Astrocyte (in vitro differentiated cells and primary cell): ENCODE data around the gene FAM13C.

Experiments
- CTCF ChIP-seq: IDR thresholded peaks from 2 replicates; pipeline ENCODE4 v1.5.1; 2011; ENCODE audit warnings: low read depth, mild to moderate bottlenecking, inconsistent platforms, low read length, moderate library complexity; ENCODE audit not compliant: insufficient read depth
- EZH2 ChIP-seq: IDR thresholded peaks from 2 replicates; pipeline ENCODE4 v1.6.1; 2012; ENCODE audit warnings: mild to moderate bottlenecking, low read length, inconsistent platforms; ENCODE audit not compliant: insufficient read depth

- TF ChIP-seq CTCF (no peak), EZH2 (no peak)
Observed at GRCh38 chr10:59301067-59301754, 61.1 kb downstream of the FAM13C start.
